ENCODE measurements around the gene ABTB1.

The ABTB1 gene

GRCh38 chr3:127715532-127715931, 42.8 kb downstream of the ABTB1 start:
- no peaks in the 10 kb centered on the region for H3K79me2 ChIP-seq (ENCODE audit: insufficient read depth, low read length)

GRCh38 chr3:127716384-127716783, 43.6 kb downstream of the ABTB1 start:
- no peaks in the 10 kb centered on the region for H3K9me3 ChIP-seq (ENCODE audit: insufficient read depth, low read depth, low read length)
- H3K4me3 ChIP-seq (ENCODE audit: low read length, poor library complexity, severe bottlenecking), result no peak overlapping the region
- H4K20me1 ChIP-seq (ENCODE audit: insufficient read depth, low read length, poor library complexity, severe bottlenecking), result no peaks in the 10 kb centered on the region
- H3K9me2 ChIP-seq (replicated peaks; ENCODE audit: low read depth, low read length), result no peaks in the 10 kb centered on the region
- H2AFZ ChIP-seq (ENCODE audit: low read length), result no peak overlapping the region
- H3K27me3 ChIP-seq (ENCODE audit: insufficient read depth, low read length, poor library complexity, severe bottlenecking), result no peaks in the 10 kb centered on the region
- no peaks in the 10 kb centered on the region for H3K79me2 ChIP-seq (ENCODE audit: insufficient read depth, low read length)
- H3K4me1 ChIP-seq (ENCODE audit: insufficient read depth, low read length, poor library complexity, severe bottlenecking), result no peaks in the 10 kb centered on the region
- H3F3A ChIP-seq (ENCODE audit: low read depth), result no peaks in the 10 kb centered on the region
- H3K9ac ChIP-seq (ENCODE audit: low read depth, low read length, poor library complexity, severe bottlenecking), result no peak overlapping the region
- H3K36me3 ChIP-seq (ENCODE audit: insufficient read depth, low read length), result peaks cover 74% of the 10 kb centered on the region
- no peak overlapping the region for H3K4me2 ChIP-seq (ENCODE audit: low read depth, low read length, poor library complexity, severe bottlenecking)
- TF ChIP-seq CTCF (conservative IDR thresholded peaks at IDR 0.05; ENCODE audit: low read length), result no peak
- no peak for TF ChIP-seq EZH2phosphoT487 (IDR thresholded peaks at IDR 0.05; ENCODE audit: borderline replicate concordance)

More at GRCh38 chr3:127715532-127715931, 42.8 kb downstream of the ABTB1 start:
- H3K9me2 ChIP-seq (replicated peaks; ENCODE audit: low read depth, low read length), result no peaks in the 10 kb centered on the region
- H3K9me3 ChIP-seq (ENCODE audit: insufficient read depth, low read depth, low read length), result no peaks in the 10 kb centered on the region
- H3K4me2 ChIP-seq (ENCODE audit: low read depth, low read length, poor library complexity, severe bottlenecking), result no peak overlapping the region
- no peaks in the 10 kb centered on the region for H3F3A ChIP-seq (ENCODE audit: low read depth)
- H3K4me1 ChIP-seq (ENCODE audit: insufficient read depth, low read length, poor library complexity, severe bottlenecking), result no peaks in the 10 kb centered on the region
- no peak overlapping the region for H3K9ac ChIP-seq (ENCODE audit: low read depth, low read length, poor library complexity, severe bottlenecking)
- H3K27me3 ChIP-seq (ENCODE audit: insufficient read depth, low read length, poor library complexity, severe bottlenecking), result no peaks in the 10 kb centered on the region
- no peak overlapping the region for H2AFZ ChIP-seq (ENCODE audit: low read length)
- peaks cover 74% of the 10 kb centered on the region; the same call in 1 of the 2 replicates for H3K36me3 ChIP-seq (ENCODE audit: insufficient read depth, low read length)
- no peak overlapping the region for H3K4me3 ChIP-seq (ENCODE audit: low read length, poor library complexity, severe bottlenecking)
- no peak for TF ChIP-seq EZH2phosphoT487 (IDR thresholded peaks at IDR 0.05; ENCODE audit: borderline replicate concordance)
- no peak for TF ChIP-seq CTCF (conservative IDR thresholded peaks at IDR 0.05; ENCODE audit: low read length)
- H4K20me1 ChIP-seq (ENCODE audit: insufficient read depth, low read length, poor library complexity, severe bottlenecking), result no peaks in the 10 kb centered on the region

- no peak overlapping the region for H3K9ac ChIP-seq (ENCODE audit: low read depth, low read length, poor library complexity, severe bottlenecking)
- H3K79me2 ChIP-seq (ENCODE audit: insufficient read depth, low read length), result no peaks in the 10 kb centered on the region
- H2AFZ ChIP-seq (ENCODE audit: low read length), result no peak overlapping the region
- no peak overlapping the region for H3K4me3 ChIP-seq (ENCODE audit: low read length, poor library complexity, severe bottlenecking)
- TF ChIP-seq EZH2phosphoT487 (IDR thresholded peaks at IDR 0.05; ENCODE audit: borderline replicate concordance) (no peak), CTCF (conservative IDR thresholded peaks at IDR 0.05; ENCODE audit: low read length) (no peak)
- H3K36me3 ChIP-seq (ENCODE audit: insufficient read depth, low read length), result peaks cover 79% of the 10 kb centered on the region
- no peak overlapping the region for H3K4me2 ChIP-seq (ENCODE audit: low read depth, low read length, poor library complexity, severe bottlenecking)
- H4K20me1 ChIP-seq (ENCODE audit: insufficient read depth, low read length, poor library complexity, severe bottlenecking), result no peaks in the 10 kb centered on the region
- H3K9me3 ChIP-seq (ENCODE audit: insufficient read depth, low read depth, low read length), result no peaks in the 10 kb centered on the region
- no peaks in the 10 kb centered on the region for H3K4me1 ChIP-seq (ENCODE audit: insufficient read depth, low read length, poor library complexity, severe bottlenecking)
- no peaks in the 10 kb centered on the region for H3K27me3 ChIP-seq (ENCODE audit: insufficient read depth, low read length, poor library complexity, severe bottlenecking)
- H3K9me2 ChIP-seq (replicated peaks; ENCODE audit: low read depth, low read length), result no peaks in the 10 kb centered on the region
- no peaks in the 10 kb centered on the region for H3F3A ChIP-seq (ENCODE audit: low read depth)
Observed at GRCh38 chr3:127717357-127718244, 44.8 kb downstream of the ABTB1 start.
